Ishikawa (cell line): ENCODE data around the gene SPAST.

Experiments used
- CEBPB ChIP-seq: IDR thresholded peaks from 2 replicates; pipeline ENCODE4 v1.6.1; 2012
- CREB1 ChIP-seq: IDR thresholded peaks from 2 replicates; pipeline ENCODE4 v1.6.1; 2012; ENCODE audit warnings: low read depth
- EGR1 ChIP-seq: IDR thresholded peaks from 2 replicates; pipeline ENCODE4 v1.6.1; 2012
- EP300 ChIP-seq: IDR thresholded peaks from 2 replicates; pipeline ENCODE4 v1.6.1; 2012; ENCODE audit warnings: borderline replicate concordance
- NFIC ChIP-seq: IDR thresholded peaks from 2 replicates; pipeline ENCODE4 v1.6.1; 2012
- RAD21 ChIP-seq: IDR thresholded peaks from 2 replicates; pipeline ENCODE4 v1.6.1; 2012; ENCODE audit warnings: low read depth
- TAF1 ChIP-seq: IDR thresholded peaks from 2 replicates; pipeline ENCODE4 v1.6.1; 2012; ENCODE audit warnings: low read depth, mild to moderate bottlenecking
- TCF12 ChIP-seq: IDR thresholded peaks from 2 replicates; pipeline ENCODE4 v1.6.1; 2012; ENCODE audit warnings: low read depth
- TF ChIP-seq, protein P1 (sequence below): IDR thresholded peaks from 2 replicates; pipeline ENCODE4 v1.6.1; 2012; ENCODE audit warnings: low read depth, mild to moderate bottlenecking
- TF ChIP-seq, protein P2 (sequence below): IDR thresholded peaks from 2 replicates; pipeline ENCODE4 v1.6.1; 2012
- TF ChIP-seq, protein P3 (sequence below): IDR thresholded peaks from 2 replicates; pipeline ENCODE4 v1.6.1; 2012

DNA sequence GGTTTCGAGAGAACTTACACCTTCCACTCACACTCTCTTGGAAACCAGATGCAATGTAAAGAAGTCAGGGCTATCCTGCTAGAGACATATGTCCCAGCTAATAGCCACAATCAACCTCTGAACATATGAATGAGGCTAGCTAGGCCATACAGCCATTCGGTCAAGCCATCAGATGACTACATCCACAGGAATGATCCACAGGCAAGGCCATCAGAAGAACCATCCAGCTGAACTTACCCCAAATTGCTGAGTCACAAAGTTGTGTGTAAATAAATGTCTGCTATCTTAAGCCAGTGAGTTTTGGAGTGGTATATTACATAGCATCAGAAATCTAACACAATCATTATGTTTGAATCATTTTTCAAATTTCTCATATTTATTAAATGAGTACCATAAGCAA lies 5.2 kb upstream of the SPAST start:
- TF ChIP-seq NFIC (no peak), CREB1 (no peak), EGR1 (no peak), EP300 (no peak), TAF1 (no peak), CEBPB (no peak), RAD21 (no peak), TCF12 (no peak)
- TF ChIP-seq, protein P1, sequence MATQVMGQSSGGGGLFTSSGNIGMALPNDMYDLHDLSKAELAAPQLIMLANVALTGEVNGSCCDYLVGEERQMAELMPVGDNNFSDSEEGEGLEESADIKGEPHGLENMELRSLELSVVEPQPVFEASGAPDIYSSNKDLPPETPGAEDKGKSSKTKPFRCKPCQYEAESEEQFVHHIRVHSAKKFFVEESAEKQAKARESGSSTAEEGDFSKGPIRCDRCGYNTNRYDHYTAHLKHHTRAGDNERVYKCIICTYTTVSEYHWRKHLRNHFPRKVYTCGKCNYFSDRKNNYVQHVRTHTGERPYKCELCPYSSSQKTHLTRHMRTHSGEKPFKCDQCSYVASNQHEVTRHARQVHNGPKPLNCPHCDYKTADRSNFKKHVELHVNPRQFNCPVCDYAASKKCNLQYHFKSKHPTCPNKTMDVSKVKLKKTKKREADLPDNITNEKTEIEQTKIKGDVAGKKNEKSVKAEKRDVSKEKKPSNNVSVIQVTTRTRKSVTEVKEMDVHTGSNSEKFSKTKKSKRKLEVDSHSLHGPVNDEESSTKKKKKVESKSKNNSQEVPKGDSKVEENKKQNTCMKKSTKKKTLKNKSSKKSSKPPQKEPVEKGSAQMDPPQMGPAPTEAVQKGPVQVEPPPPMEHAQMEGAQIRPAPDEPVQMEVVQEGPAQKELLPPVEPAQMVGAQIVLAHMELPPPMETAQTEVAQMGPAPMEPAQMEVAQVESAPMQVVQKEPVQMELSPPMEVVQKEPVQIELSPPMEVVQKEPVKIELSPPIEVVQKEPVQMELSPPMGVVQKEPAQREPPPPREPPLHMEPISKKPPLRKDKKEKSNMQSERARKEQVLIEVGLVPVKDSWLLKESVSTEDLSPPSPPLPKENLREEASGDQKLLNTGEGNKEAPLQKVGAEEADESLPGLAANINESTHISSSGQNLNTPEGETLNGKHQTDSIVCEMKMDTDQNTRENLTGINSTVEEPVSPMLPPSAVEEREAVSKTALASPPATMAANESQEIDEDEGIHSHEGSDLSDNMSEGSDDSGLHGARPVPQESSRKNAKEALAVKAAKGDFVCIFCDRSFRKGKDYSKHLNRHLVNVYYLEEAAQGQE = no peak
- TF ChIP-seq, protein P2, sequence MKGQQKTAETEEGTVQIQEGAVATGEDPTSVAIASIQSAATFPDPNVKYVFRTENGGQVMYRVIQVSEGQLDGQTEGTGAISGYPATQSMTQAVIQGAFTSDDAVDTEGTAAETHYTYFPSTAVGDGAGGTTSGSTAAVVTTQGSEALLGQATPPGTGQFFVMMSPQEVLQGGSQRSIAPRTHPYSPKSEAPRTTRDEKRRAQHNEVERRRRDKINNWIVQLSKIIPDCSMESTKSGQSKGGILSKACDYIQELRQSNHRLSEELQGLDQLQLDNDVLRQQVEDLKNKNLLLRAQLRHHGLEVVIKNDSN = no peak
- TF ChIP-seq, protein P3, sequence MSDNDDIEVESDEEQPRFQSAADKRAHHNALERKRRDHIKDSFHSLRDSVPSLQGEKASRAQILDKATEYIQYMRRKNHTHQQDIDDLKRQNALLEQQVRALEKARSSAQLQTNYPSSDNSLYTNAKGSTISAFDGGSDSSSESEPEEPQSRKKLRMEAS = no peak
